Stomach (tissue), 9 donors: ENCODE measurements around the gene WEE1. TPM values are rescaled to one million over a fixed set of nuclear protein-coding genes. Genes with fewer than 3 reads are reported as not detected.

Source experiments
- DNase-seq, 2 donors: peaks; one replicate each; pipeline versions ENCODE4 v3.0.0 to v3.0.0-alpha.2; 2013 to 2019
- H3K27ac ChIP-seq, 5 donors: fragments of 200-600 bp in 4 of 5; sonication (generic) in 4 of 5; one replicate each; pipeline ENCODE4 v1.5.1; 2013 to 2019; ENCODE audit warnings: mild to moderate bottlenecking in 1 of 5, moderate library complexity in 1 of 5
- H3K27me3 ChIP-seq, 3 donors: fragments of 200-600 bp; sonication (generic); one replicate each; pipeline ENCODE4 v1.5.1; 2017 to 2019; ENCODE audit warnings: mixed run types in 1 of 3
- H3K36me3 ChIP-seq, 4 donors: fragments of 200-600 bp; sonication (generic); 1 replicate in 3 of 4; 2 replicates in 1 of 4; pipeline ENCODE4 v1.5.1; 2016 to 2019
- H3K4me1 ChIP-seq, 4 donors: fragments of 200-600 bp; sonication (generic); one replicate each; pipeline ENCODE4 v1.5.1; 2016 to 2019
- H3K4me3 ChIP-seq, 4 donors: fragments of 200-600 bp; sonication (generic) in 3 of 4; one replicate each; pipeline ENCODE4 v1.5.1; 2016 to 2019; ENCODE audit warnings: mild to moderate bottlenecking in 1 of 4
- H3K9me3 ChIP-seq, 4 donors: fragments of 200-600 bp; sonication (generic); one replicate each; pipeline ENCODE4 v1.5.1; 2016 to 2019
- CTCF ChIP-seq, 7 experiments: fragments of 450-650 bp in 4 of 7; fragments of 200-600 bp in 3 of 7; sonication (generic) in 3 of 7; IDR thresholded peaks; one replicate each; pipeline ENCODE4 v1.5.1; 2016 to 2019; ENCODE audit warnings: antibody characterized with exemption in 7 of 7, control low read depth in 2 of 7, mild to moderate bottlenecking in 1 of 7
- EP300 ChIP-seq: sonication (generic); formaldehyde crosslinking; IDR thresholded peaks from one replicate; pipeline ENCODE4 v1.6.1; 2017; ENCODE audit warnings: antibody characterized with exemption
- POLR2A ChIP-seq, 4 donors: fragments of 450-650 bp; IDR thresholded peaks; one replicate each; pipeline ENCODE4 v1.6.1; 2016; ENCODE audit warnings: antibody characterized with exemption in 4 of 4, control low read depth in 2 of 4, mild to moderate bottlenecking in 1 of 4, moderate library complexity in 1 of 4
- POLR2AphosphoS5 ChIP-seq, 3 donors: sonication (generic); formaldehyde crosslinking; IDR thresholded peaks; one replicate each; pipeline ENCODE4 v1.6.1; 2016; ENCODE audit warnings: antibody characterized with exemption in 3 of 3
- WGBS, 5 donors: extraction: QIAGEN DNeasy Blood & Tissue Kit in 3 of 5; methylation state at CpG; one replicate each; pipeline versions ENCODE4 v1.1.5 to v1.1.7; 2013 to 2018; 5-methylcytosine and 5-hydroxymethylcytosine counted together
- intact Hi-C: fragments of 100-400 bp; cut with DNase I; formaldehyde crosslinking; loops from one replicate; pipeline ENCODE4 v1.15.1; 2023; ENCODE audit warnings: low total_unique reads
- polyA plus RNA-seq, 3 donors: library from polyadenylated mRNA; stranded (reverse); fragments of 200-250 nt; gene quantifications; one replicate each; pipeline ENCODE4 v1.2.3, GENCODE V29; 2013
- total RNA-seq, 5 donors: library from RNA; depleted of rRNA; stranded (reverse); fragments of >200 nt; gene quantifications; one replicate each; pipeline versions ENCODE4 v1.1.0 to v1.2.3, GENCODE V29; 2014 to 2016
- donor health status: healthy with polysubstance abuse.
- donor health status: Bipolar disorder and iron deficiency.
- donor health status: healthy.

The WEE1 gene
- total and polyA plus RNA-seq, 8 donors: 5.0 to 79.1 (median 27.4) TPM

GRCh38 chr11:9581556-9582161, 8.2 kb downstream of the WEE1 start:
- no peaks in the 10 kb centered on the region for H3K27me3 ChIP-seq
- no peaks in the 10 kb centered on the region for H3K9me3 ChIP-seq
- peaks cover 21 to 91% (median 76%) of the 10 kb centered on the region in 4 donors for H3K36me3 ChIP-seq
- H3K4me3 ChIP-seq: no peak overlapping the region
- 96 to 99% (median 98%) methylated on average over 6 of the region's 6 CpGs for WGBS, 5 donors
- peaks cover 0 to 29% (median 9%) of the 10 kb centered on the region in 4 donors for H3K4me1 ChIP-seq
- DNase-seq: no peak
- TF ChIP-seq EP300 (no peak), CTCF (IDR thresholded peaks at IDR 0.05) (no peak), POLR2AphosphoS5 (IDR thresholded peaks at IDR 0.05) (no peak)
- no peak overlapping the region for H3K27ac ChIP-seq
- intact Hi-C loops: no loop called here

- intact Hi-C loops: no loop called here
- Histone ChIP-seq H3K9me3 (no peaks in the 10 kb centered on the region), H3K27me3 (no peaks in the 10 kb centered on the region), H3K27ac (no peak overlapping the region), H3K36me3 (peaks cover 18 to 51% (median 47%) of the 10 kb centered on the region in 4 donors), H3K4me1 (no peaks in the 10 kb centered on the region), H3K4me3 (no peak overlapping the region)
- WGBS, 5 donors: 90 to 98% (median 96%) methylated on average over 4 of the region's 4 CpGs
- TF ChIP-seq POLR2AphosphoS5 (IDR thresholded peaks at IDR 0.05) (no peak), POLR2A (IDR thresholded peaks at IDR 0.05) (no peak), EP300 (no peak), CTCF (IDR thresholded peaks at IDR 0.05) (no peak)
- no peak for DNase-seq
Measured at GRCh38 chr11:9590717-9591116, 17.2 kb downstream of the WEE1 start.

- Histone ChIP-seq H3K4me3 (no peak overlapping the region), H3K27me3 (no peaks in the 10 kb centered on the region), H3K9me3 (no peaks in the 10 kb centered on the region), H3K4me1 (no peaks in the 10 kb centered on the region), H3K36me3 (peaks cover 0 to 14% (median 10%) of the 10 kb centered on the region in 4 donors), H3K27ac (no peak overlapping the region)
- no peak for TF ChIP-seq EP300
- no peak for TF ChIP-seq POLR2A (IDR thresholded peaks at IDR 0.05)
- no peak for TF ChIP-seq CTCF (IDR thresholded peaks at IDR 0.05)
- no peak for TF ChIP-seq POLR2AphosphoS5 (IDR thresholded peaks at IDR 0.05)
- WGBS, 5 donors: 60 to 87% (median 71%) methylated on average over 11 of the region's 11 CpGs
- intact Hi-C loops: no loop called here
- no peak for DNase-seq
Measured at GRCh38 chr11:9594267-9595046, 21.0 kb downstream of the WEE1 start.

GRCh38 chr11:9596926-9597464, 23.5 kb downstream of the WEE1 start:
- H3K4me1 ChIP-seq: peaks cover 0 to 13% (median 0%) of the 10 kb centered on the region in 4 donors
- H3K27me3 ChIP-seq: no peaks in the 10 kb centered on the region
- intact Hi-C loops: no loop called here
- no peaks in the 10 kb centered on the region for H3K36me3 ChIP-seq
- H3K4me3 ChIP-seq: no peak overlapping the region
- DNase-seq: no peak
- TF ChIP-seq CTCF (IDR thresholded peaks at IDR 0.05): no peak
- TF ChIP-seq EP300: no peak
- TF ChIP-seq POLR2AphosphoS5 (IDR thresholded peaks at IDR 0.05): no peak
- TF ChIP-seq POLR2A (IDR thresholded peaks at IDR 0.05): no peak
- H3K27ac ChIP-seq: no peak overlapping the region
- H3K9me3 ChIP-seq: no peaks in the 10 kb centered on the region
- WGBS, 5 donors: 78 to 90% (median 82%) methylated on average over 4 of the region's 4 CpGs
